Sigmoid colon (tissue), 7 donors: ENCODE data around the gene MFSD2A. TPM values are rescaled to one million over a fixed set of nuclear protein-coding genes. Genes with fewer than 3 reads are reported as not detected.

Experiments
- DNase-seq: peaks from one replicate; pipeline ENCODE4 v3.0.0-alpha.2; 2019
- H3K27ac ChIP-seq, 4 donors: fragments of 200-600 bp; sonication (generic); one replicate each; pipeline ENCODE4 v1.5.1; 2016 to 2019; ENCODE audit warnings: mild to moderate bottlenecking in 1 of 4
- H3K27me3 ChIP-seq, 3 donors: fragments of 200-600 bp; sonication (generic); one replicate each; pipeline ENCODE4 v1.5.1; 2019; ENCODE audit warnings: mild to moderate bottlenecking in 1 of 3
- H3K36me3 ChIP-seq, 4 donors: fragments of 200-600 bp; sonication (generic); one replicate each; pipeline ENCODE4 v1.5.1; 2016 to 2019
- H3K4me1 ChIP-seq, 4 donors: fragments of 200-600 bp; sonication (generic); one replicate each; pipeline ENCODE4 v1.5.1; 2017 to 2019
- H3K4me3 ChIP-seq, 4 donors: fragments of 200-600 bp; sonication (generic); one replicate each; pipeline ENCODE4 v1.5.1; 2017 to 2019; ENCODE audit warnings: mild to moderate bottlenecking in 2 of 4, moderate library complexity in 1 of 4
- H3K9me3 ChIP-seq, 4 donors: fragments of 200-600 bp in 3 of 4; sonication (generic) in 3 of 4; one replicate each; pipeline versions ENCODE4 v1.5.1 to v1.6.1; 2013 to 2019
- CTCF ChIP-seq, 4 experiments: fragments of 450-650 bp in 3 of 4; fragments of 200-600 bp in 1 of 4; IDR thresholded peaks; one replicate each; pipeline ENCODE4 v1.5.1; 2016 to 2019; ENCODE audit warnings: antibody characterized with exemption in 4 of 4, mild to moderate bottlenecking in 3 of 4, moderate library complexity in 2 of 4
- EP300 ChIP-seq, 4 donors: sonication (generic); formaldehyde crosslinking; IDR thresholded peaks; one replicate each; pipeline ENCODE4 v1.6.1; 2017; ENCODE audit warnings: antibody characterized with exemption in 4 of 4
- POLR2A ChIP-seq, 2 donors: fragments of 450-650 bp; IDR thresholded peaks; one replicate each; pipeline ENCODE4 v1.6.1; 2016; ENCODE audit warnings: antibody characterized with exemption in 2 of 2, mild to moderate bottlenecking in 2 of 2, moderate library complexity in 2 of 2
- POLR2AphosphoS5 ChIP-seq, 4 donors: sonication (generic); formaldehyde crosslinking; IDR thresholded peaks; one replicate each; pipeline ENCODE4 v1.6.1; 2017; ENCODE audit warnings: antibody characterized with exemption in 4 of 4
- WGBS, 2 donors: extraction: QIAGEN DNeasy Blood & Tissue Kit; methylation state at CpG; one replicate each; pipeline ENCODE4 v1.1.7; 2013; 5-methylcytosine and 5-hydroxymethylcytosine counted together
- intact Hi-C: fragments of 100-400 bp; cut with DNase I; formaldehyde crosslinking; loops from one replicate; pipeline ENCODE4 v1.15.1; 2023
- polyA plus RNA-seq, 3 donors: library from polyadenylated mRNA; stranded (reverse); fragments of 200-250 nt; gene quantifications; one replicate each; pipeline ENCODE4 v1.2.3, GENCODE V29; 2013
- total RNA-seq, 4 donors: library from RNA; depleted of rRNA; stranded (reverse); fragments of >200 nt; gene quantifications; one replicate each; pipeline ENCODE4 v1.1.0, GENCODE V29; 2016
- donor health status: healthy with polysubstance abuse.
- donor health status: Bipolar disorder and iron deficiency.
- donor health status: healthy.

The MFSD2A gene
- total and polyA plus RNA-seq, 7 donors, result 1.3 to 26.5 (median 5.0) TPM

- intact Hi-C loops, result no loop called here
- WGBS, 2 donors, result 18 to 64% methylated on average over 4 of the region's 4 CpGs
- H3K27ac ChIP-seq, result no peak overlapping the region
- no peaks in the 10 kb centered on the region for H3K27me3 ChIP-seq
- no peak overlapping the region for H3K4me3 ChIP-seq
- peaks cover 0 to 13% (median 7%) of the 10 kb centered on the region in 4 donors for H3K4me1 ChIP-seq
- H3K9me3 ChIP-seq, result no peaks in the 10 kb centered on the region
- no peak for DNase-seq
- no peak for TF ChIP-seq EP300 (IDR thresholded peaks at IDR 0.05)
- TF ChIP-seq CTCF (IDR thresholded peaks at IDR 0.05), result no peak
- H3K36me3 ChIP-seq, result no peaks in the 10 kb centered on the region
These were observed 7.7 kb upstream of the MFSD2A start for GRCh38 chr1:39947260-39947659.

- WGBS, 2 donors, result 91 to 93% methylated on average over 2 of the region's 2 CpGs
- no peak for DNase-seq
- H3K27me3 ChIP-seq, result no peaks in the 10 kb centered on the region
- no peak overlapping the region for H3K27ac ChIP-seq
- peaks cover 0 to 28% (median 16%) of the 10 kb centered on the region in 4 donors for H3K4me1 ChIP-seq
- no peaks in the 10 kb centered on the region for H3K36me3 ChIP-seq
- no peak for TF ChIP-seq POLR2AphosphoS5 (IDR thresholded peaks at IDR 0.05)
- TF ChIP-seq CTCF (IDR thresholded peaks at IDR 0.05), result no peak
- no peak for TF ChIP-seq POLR2A (IDR thresholded peaks at IDR 0.05)
- no peak for TF ChIP-seq EP300 (IDR thresholded peaks at IDR 0.05)
- no peaks in the 10 kb centered on the region for H3K9me3 ChIP-seq
- no peak overlapping the region for H3K4me3 ChIP-seq
- intact Hi-C loops, result no loop called here
These were observed 5.1 kb upstream of the MFSD2A start for GRCh38 chr1:39949891-39950290.

- TF ChIP-seq POLR2A (IDR thresholded peaks at IDR 0.05), result no peak
- no peak for TF ChIP-seq CTCF (IDR thresholded peaks at IDR 0.05)
- TF ChIP-seq POLR2AphosphoS5 (IDR thresholded peaks at IDR 0.05), result no peak
- no peak for TF ChIP-seq EP300 (IDR thresholded peaks at IDR 0.05)
- no peak overlapping the region for H3K4me3 ChIP-seq
- intact Hi-C loops, result no loop called here
- H3K36me3 ChIP-seq, result no peaks in the 10 kb centered on the region
- H3K9me3 ChIP-seq, result no peaks in the 10 kb centered on the region
- H3K27ac ChIP-seq, result peak overlapping the region; percentile 25 to 67 (median 48)
- H3K27me3 ChIP-seq, result no peaks in the 10 kb centered on the region
- DNase-seq, result no peak
- peaks cover 0 to 43% (median 32%) of the 10 kb centered on the region in 4 donors for H3K4me1 ChIP-seq
- WGBS, 2 donors, result 68 to 80% methylated on average over 3 of the region's 3 CpGs
These were observed 3.0 kb upstream of the MFSD2A start for GRCh38 chr1:39951926-39952325.

GRCh38 chr1:39952359-39953110, 2.4 kb upstream of the MFSD2A start:
- Histone ChIP-seq H3K9me3 (no peaks in the 10 kb centered on the region), H3K27ac (peak overlapping the region; percentile 25 to 67 (median 48)), H3K4me3 (no peak overlapping the region), H3K36me3 (no peaks in the 10 kb centered on the region), H3K4me1 (peaks cover 0 to 43% (median 32%) of the 10 kb centered on the region in 4 donors), H3K27me3 (no peaks in the 10 kb centered on the region)
- intact Hi-C loops, result no loop called here
- no peak for DNase-seq
- 77 to 83% methylated on average over 8 of the region's 8 CpGs for WGBS, 2 donors
- TF ChIP-seq POLR2AphosphoS5 (IDR thresholded peaks at IDR 0.05) (peak in 1 of 4 donors; percentile 49), POLR2A (IDR thresholded peaks at IDR 0.05) (no peak)

- WGBS, 2 donors, result 46 to 53% methylated on average over 17 of the region's 17 CpGs
- Histone ChIP-seq H3K27me3 (no peaks in the 10 kb centered on the region), H3K4me3 (peak overlapping the region in 3 of 4 donors; percentile 46 to 61 (median 53)), H3K4me1 (peaks cover 0 to 43% (median 32%) of the 10 kb centered on the region in 4 donors), H3K9me3 (no peaks in the 10 kb centered on the region), H3K27ac (peak overlapping the region; percentile 45 to 67 (median 58)), H3K36me3 (no peaks in the 10 kb centered on the region)
- DNase-seq, result no peak
- intact Hi-C loops, result no loop called here
- no peak for TF ChIP-seq CTCF (IDR thresholded peaks at IDR 0.05)
- TF ChIP-seq EP300 (IDR thresholded peaks at IDR 0.05), result no peak
- no peak for TF ChIP-seq POLR2AphosphoS5 (IDR thresholded peaks at IDR 0.05)
- no peak for TF ChIP-seq POLR2A (IDR thresholded peaks at IDR 0.05)
These were observed 548 bp upstream of the MFSD2A start for GRCh38 chr1:39954324-39954869.
